Fibroblast of skin of scalp (primary cell): Measurements from ENCODE around the gene KCTD16.

Source experiments
- DNase-seq: peaks from one replicate; pipeline ENCODE4 v3.0.0-alpha.2; 2013

Gene KCTD16

GRCh38 chr5:144166696-144167095 is 4.0 kb upstream of the KCTD16 start:
- no peak for DNase-seq

GRCh38 chr5:144167998-144168397 is 2.7 kb upstream of the KCTD16 start:
- DNase-seq = no peak

DNA sequence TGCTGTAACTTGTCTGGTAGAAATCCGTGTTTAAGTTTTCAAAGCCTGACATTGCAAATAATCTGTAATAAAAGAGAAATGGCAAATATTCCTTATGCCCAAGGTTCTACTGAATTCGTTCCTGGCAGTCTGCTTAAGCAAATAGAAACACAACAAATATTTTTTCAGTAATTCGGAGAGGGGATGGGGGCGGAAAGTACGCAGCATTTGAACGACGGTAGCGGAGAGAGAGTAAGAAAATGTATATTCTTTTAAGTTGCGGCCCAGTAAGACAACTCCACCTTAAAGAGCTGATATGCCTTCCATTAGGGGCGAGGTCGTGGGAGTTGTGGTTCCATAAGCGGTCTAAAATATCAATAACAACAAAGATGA is 783 bp upstream of the KCTD16 start:
- no peak for DNase-seq

- peak; percentile 28 for DNase-seq
Measured at GRCh38 chr5:144173766-144174165, 3.1 kb downstream of the KCTD16 start.

GRCh38 chr5:144177548-144177947 is 6.9 kb downstream of the KCTD16 start:
- peak; percentile 84 for DNase-seq

DNA sequence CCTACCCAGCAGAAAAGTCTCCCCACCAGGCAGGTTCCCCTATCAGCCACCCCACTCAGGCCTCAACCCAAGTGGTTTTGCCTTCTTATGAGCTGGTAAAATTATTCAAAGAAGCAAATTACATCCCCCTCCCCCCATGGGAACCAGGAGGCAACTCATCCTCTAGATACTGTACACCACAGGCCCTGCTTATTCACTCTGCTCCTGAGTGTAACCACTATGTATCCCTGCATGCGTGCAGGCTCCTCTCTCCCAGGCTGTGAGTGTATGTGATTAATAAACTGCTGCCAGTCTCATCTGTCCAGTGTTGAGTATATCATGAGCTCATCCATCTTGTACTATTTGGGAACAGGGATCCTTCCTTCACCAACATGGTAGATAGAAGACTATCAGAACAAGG is 8.6 kb downstream of the KCTD16 start:
- DNase-seq = peak; percentile 63

DNA sequence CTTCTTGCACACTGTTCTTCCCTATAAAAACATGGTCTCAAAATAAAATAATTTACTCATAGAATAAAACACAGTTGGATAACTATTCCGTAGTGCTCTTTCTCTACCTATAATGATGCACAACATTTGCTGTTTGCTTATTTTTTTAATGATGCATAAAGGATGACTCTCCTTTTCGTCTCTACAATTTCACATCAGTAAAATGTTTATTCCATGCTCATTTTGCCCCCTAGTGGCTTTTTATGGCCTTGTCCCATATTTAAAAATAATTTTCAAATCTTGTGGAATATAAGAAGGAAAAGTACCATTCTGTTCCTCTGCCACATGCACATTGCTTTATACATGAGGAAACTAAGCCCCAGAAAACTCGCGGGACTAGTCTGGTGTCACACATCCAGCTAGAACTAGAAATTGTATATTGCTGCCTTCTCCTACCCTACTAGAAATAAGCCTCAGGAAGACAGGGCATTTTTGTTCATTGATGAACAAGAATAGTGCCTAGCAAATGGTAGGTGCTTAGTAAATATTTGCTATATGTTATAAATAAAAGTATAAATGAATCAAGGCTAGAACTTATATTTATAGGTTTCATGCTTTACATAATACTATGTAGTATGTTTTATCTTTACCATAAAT is 12.7 kb downstream of the KCTD16 start:
- peak; percentile 61 for DNase-seq

DNA sequence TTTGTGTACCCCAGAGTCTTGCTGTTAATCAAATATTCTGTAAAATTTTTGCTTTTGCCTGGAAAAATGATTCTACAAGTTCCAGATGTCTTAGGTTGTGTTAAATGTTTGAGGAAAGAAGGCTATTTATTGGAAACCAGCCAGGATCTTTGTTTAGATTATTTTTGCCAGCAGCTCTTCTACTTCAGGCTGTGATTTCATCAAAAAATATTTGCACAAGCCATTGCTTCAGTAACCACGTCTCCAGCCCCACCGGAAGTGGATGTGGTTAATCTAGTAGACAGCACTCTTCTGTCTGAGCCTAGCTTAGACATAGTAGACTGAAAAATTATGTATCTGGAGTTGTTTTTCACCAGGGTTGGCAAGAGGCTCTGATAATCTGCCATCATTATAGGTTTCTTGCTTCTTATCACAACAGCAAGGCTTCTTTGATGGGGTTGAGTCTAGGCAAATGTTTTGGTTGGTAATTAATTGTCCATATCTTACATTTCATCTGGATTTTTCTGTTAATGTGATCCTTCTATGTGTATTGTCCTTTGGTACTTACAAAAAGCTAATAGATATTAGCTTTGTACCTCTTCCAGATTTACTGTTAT is 17.1 kb downstream of the KCTD16 start:
- peak; percentile 98 for DNase-seq

DNA sequence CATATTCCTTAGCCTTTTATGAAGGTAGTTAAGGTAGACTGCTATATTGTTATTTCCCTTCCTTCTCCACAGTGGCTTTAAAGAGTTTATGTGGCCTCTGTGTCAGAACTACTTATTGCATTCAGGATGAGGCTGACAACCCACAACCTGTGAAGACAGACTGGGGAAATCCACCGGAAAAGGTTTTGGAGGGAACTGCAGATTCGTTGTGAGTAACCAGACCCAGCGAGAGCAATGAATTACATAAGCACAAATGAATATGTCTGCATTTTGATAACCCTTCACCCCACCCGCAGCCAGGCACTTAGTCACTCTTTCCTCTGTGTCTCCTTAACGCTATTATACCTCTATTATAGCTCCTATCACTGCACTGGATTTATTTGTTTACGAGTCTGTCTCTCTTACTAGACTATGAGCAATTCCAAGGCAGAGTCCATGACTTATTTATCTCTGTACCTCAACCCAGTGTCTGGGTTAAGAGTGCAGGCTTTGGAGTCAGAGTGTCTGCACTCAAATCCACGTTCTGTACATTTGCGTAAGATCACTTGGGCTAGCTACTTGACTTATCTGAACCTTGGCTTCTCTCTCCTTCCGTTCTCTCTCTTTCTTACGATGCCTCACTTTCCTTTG is 19.2 kb downstream of the KCTD16 start:
- DNase-seq = peak; percentile 29

DNA sequence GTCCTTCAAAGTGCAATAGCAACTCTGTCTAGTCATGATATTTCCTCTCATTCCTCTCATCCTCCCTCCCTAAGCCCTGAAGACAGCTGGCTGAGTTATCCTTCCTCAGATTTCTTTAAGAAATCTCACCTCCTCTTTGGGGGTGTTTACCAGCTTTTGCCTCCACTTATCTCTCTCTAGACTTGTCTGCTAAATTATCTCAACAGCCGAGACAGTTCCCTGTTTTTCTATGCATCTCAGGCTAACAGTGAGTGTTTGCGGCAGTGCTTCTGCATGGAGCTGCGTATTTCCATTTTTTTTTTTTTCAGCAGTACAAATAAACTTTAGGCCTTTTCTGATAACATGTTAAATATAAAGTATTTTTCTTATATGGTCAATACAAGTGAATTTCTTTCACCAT is 20.9 kb downstream of the KCTD16 start:
- DNase-seq = no peak

GRCh38 chr5:144191998-144192397 is 21.3 kb downstream of the KCTD16 start:
- peak; percentile 79 for DNase-seq

DNA sequence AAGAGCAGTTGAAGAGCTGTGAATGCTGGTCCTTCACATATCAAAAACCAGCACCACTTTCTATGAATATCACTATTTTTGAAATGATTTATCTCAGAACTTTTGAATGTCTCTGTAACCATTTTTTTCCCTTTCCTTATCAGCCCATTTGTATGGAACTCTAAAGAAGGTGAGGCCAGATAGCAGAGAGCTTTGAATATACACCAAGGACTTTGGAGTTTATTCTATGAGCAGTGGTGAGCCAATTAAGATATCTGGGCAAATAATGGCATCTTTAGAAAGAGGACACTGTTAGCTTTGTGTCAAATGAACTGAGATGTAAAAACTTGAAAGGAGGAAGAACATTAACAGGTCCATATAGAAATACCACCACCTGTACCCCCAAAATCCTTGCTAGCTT is 22.0 kb downstream of the KCTD16 start:
- no peak for DNase-seq

DNA sequence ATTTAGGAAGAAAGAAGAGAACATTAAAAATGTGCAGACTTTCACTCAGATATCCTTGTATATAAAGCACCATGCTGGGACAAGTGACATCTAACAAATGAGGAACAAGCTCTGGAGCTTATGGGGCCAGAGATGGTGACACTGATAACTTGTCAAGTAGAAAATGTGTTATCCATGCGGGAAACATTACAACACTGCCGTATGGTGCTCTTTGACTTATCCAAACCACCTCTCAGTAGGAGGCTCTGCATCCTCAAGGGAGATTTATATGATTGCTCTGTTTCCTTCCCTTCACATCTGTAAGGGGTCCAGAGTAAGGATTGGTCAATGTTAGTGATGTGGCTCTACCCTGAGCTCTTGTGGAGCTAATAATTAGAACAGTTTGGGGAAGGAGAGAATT is 23.5 kb downstream of the KCTD16 start:
- no peak for DNase-seq

DNA sequence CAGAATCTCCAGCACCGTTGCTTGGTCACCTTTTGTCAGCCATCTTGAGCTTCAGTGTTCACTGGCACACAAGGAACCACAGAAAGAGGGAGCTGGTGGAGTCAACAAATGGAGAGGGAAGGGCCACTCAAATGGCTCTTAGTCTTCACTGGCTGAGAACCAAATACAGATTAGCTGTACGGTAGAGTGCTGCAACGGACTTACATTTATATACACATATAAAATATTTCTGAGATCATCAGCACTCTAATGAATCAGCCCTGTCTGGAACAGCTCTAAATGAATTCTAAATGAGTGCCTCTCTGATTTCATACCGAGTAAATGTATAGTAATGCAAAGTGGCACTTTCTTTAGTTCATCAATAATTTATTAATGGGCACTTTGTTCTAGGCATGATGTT is 24.8 kb downstream of the KCTD16 start:
- DNase-seq = no peak

- no peak for DNase-seq
Measured at GRCh38 chr5:144196612-144197011, 25.9 kb downstream of the KCTD16 start.

- peak; percentile 38 for DNase-seq
Measured at GRCh38 chr5:144198386-144198785, 27.7 kb downstream of the KCTD16 start.

DNA sequence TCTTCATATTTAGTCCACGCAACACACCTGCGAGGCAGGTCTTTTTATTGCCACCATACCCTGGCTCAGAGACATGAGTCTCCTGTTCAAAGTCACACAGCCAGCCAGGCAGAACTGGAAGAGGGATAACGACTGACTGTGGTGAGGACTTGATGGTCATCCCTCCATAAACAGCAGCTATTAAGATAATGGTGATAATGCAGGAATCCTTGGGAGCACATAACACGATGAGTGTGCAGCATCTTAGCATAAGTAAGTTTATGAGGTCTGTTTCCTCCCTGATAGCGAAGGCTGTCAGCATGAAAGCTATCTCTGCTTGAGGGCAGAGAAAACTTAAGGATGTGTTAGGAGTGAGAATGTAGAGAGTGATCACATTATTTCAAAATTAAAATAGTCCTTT is 30.9 kb downstream of the KCTD16 start:
- no peak for DNase-seq

DNA sequence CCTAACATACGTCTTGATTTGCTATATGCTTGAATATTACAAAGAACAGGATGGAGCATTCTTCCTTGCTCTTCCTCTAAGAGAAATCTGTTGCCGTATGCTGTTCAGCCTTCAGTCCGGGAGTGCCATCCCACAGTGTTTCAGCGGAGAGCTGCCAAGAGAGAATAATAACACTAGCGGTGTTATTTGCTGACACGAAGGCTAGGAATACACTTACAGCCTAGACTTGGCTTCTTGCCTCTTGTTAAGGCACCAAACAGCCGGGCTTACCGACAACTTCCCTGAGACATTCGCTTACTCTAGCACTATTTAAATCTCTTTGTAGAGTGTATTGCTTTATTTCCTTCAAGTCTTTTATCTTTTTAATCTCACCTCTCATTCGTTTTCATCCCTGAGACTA is 31.4 kb downstream of the KCTD16 start:
- DNase-seq = peak; percentile 17

DNA sequence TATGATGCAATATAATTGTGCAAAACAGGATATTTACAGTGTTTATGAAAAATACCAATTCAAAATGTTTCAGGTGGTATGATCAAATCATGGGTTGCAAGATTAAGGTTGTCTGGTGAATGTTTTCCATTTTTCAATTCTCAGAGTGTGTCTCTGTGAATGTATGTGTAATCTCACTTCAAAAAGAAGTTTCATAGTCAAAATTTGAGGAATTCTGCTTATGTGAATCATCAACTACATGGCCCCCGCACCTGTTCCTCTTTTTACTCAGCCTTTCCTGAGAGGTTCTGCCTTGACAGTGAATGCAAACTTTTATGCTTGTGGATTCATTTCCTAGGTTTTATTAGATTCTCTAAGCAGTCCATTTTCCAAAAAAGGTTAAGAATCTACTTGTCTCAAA is 32.1 kb downstream of the KCTD16 start:
- no peak for DNase-seq

DNA sequence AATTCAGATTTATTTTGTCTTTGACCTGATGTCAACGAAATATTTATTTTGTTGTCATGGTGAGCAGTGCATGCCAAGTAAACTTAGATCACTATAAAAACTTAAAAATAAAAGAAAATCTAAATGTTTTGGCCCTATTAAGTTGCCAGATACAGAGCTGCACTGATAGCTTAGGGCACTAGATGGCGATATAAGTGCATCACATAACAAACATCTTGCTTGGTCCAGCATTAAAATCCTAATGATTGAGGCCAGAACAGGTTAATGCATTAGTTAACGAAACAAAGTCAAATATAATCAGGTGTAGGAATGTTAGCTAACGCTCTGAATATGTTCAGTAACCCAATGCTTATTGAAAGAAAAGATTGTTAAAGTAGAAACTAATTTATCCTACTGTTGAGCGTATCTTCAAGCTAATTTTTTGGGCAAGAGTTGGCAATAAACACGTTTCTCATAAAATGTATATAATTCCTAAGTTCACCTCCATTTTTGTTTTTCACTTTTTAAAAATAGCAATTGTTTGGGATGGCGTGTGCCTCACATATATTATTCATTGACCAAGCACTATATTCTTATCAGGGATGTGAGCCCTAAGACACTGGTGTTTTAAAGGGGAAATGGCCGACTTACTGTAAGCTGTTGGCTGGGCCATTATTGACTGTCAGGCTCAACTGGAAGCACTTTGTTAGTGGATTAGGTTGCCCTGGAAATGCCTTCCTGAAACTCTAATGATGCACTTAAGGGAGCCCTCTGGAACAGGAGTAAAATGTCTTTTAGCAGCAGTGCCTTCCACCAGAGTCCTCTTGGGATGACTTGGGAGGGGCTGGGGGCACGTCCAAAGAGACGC is 33.3 kb downstream of the KCTD16 start:
- peak; percentile 68 for DNase-seq

- DNase-seq = peak; percentile 65
Measured at GRCh38 chr5:144205141-144205551, 34.5 kb downstream of the KCTD16 start.

DNA sequence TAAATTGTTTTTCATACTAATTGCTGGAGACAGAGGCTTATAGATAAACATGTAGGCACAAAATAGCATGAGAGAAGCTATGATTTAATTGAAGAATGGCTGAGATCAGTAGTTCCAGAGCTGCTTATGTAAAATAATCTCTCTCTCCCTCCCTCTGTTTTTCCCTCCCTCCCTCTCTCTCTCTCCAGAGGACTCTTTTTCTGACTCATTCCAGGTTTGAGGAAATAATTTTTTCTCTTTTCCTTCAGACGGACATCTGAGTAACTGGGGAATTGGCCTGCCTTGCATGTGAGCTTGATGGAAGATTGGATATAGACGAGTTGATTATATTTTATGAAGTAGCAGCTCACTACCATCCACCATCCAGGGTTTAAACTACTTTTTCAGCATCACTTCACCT is 35.5 kb downstream of the KCTD16 start:
- DNase-seq = peak; percentile 27

DNA sequence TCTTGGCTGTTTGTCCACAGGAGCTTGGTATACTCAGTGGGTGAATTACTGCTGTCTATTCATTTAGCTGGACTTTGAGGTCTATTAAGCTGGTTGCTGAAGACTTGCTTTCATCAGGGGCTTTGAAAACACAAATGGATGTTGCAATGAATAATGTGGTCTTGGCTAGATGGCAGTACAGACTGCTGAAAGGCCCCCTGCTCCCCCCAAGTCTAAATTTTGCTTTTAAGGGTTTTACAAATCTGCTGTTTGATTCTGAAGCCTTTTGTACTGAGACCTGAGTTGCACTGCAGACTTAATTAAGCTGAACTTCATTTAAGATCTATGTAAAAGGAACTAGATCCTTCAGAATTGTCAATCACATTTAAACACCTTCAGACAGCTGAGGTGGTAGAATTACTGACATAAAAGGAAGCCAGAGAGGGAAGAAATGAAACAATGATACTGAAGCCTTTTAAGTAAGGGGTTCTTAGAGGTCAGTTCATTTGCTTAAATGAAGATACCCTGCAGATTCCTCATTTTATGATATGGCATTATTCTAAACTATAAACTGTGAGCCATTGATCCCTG is 37.3 kb downstream of the KCTD16 start:
- no peak for DNase-seq
